Upper lobe of left lung (tissue), 4 donors: ENCODE measurements around the gene QDPR.

Source experiments
- EP300 ChIP-seq, 4 donors: sonication (generic); formaldehyde crosslinking; IDR thresholded peaks; one replicate each; pipeline ENCODE4 v1.5.1; 2017; ENCODE audit warnings: antibody characterized with exemption in 4 of 4, control low read depth in 2 of 4
- POLR2A ChIP-seq, 4 donors: fragments of 450-650 bp; IDR thresholded peaks; one replicate each; pipeline ENCODE4 v1.5.1; 2016 to 2017; ENCODE audit warnings: antibody characterized with exemption in 4 of 4, mild to moderate bottlenecking in 2 of 4
- TF ChIP-seq, protein P1 (sequence below), 6 experiments: fragments of 450-650 bp in 4 of 6; fragments of 200-600 bp in 2 of 6; sonication (generic) in 2 of 6; IDR thresholded peaks; one replicate each; pipeline ENCODE4 v1.5.1; 2016 to 2019; ENCODE audit warnings: antibody characterized with exemption in 6 of 6

DNA sequence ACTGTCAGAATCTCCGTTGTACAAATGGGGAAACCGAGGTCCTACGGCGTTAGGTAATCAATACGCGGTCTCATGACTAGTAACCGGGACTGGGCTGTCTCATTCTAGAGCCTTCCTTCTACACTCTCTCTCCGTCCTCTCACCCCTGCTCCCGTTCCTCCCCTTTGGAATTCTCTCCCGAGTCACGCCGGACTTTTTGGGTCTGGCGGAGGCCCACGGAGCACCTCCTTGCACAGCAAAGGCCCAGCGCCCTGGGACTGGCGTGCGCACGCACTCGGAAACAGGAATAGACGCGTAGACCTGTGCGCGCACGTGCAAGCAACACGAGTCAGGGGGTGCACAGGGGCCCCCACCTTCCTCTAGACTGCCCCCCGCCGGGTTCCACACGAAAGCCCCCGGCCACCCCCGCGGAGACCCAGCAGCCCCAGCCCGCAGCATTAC, 361 bp downstream of the QDPR start:
- TF ChIP-seq, protein P1, sequence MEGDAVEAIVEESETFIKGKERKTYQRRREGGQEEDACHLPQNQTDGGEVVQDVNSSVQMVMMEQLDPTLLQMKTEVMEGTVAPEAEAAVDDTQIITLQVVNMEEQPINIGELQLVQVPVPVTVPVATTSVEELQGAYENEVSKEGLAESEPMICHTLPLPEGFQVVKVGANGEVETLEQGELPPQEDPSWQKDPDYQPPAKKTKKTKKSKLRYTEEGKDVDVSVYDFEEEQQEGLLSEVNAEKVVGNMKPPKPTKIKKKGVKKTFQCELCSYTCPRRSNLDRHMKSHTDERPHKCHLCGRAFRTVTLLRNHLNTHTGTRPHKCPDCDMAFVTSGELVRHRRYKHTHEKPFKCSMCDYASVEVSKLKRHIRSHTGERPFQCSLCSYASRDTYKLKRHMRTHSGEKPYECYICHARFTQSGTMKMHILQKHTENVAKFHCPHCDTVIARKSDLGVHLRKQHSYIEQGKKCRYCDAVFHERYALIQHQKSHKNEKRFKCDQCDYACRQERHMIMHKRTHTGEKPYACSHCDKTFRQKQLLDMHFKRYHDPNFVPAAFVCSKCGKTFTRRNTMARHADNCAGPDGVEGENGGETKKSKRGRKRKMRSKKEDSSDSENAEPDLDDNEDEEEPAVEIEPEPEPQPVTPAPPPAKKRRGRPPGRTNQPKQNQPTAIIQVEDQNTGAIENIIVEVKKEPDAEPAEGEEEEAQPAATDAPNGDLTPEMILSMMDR (IDR thresholded peaks at IDR 0.05): no peak
- TF ChIP-seq POLR2A (IDR thresholded peaks at IDR 0.05) (no peak), EP300 (IDR thresholded peaks at IDR 0.05) (no peak)
